Measurements from ENCODE around the gene LYZ. TPM values are rescaled to one million over a fixed set of nuclear protein-coding genes. Genes with fewer than 3 reads are reported as not detected.

Gene LYZ
- total RNA-seq, 1 donor from 2014 or later, result 8.8 TPM

DNA sequence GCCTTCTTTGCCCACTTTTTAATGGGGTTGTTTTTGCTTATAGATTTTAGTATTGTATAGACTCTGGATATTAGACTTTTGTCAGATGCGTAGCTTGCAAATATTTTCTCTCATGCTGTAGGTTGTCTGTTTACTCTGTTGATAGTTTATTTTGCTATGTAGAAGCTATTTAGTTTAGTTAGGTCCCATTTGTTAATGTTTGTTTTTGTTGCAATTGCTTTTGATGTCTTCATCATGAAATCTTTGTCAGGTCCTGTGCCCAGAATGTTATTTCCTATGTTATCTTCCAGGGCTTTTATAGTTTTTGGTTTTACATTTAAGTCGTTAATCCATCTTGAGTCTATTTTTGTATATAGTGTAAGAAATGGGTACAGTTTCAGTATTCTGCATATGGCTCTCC lies 30.0 kb upstream of the LYZ start:
- Mint-ChIP-seq H3K27ac (no peak overlapping the region), H3K27me3 (no peaks in the 10 kb centered on the region), H3K36me3 (ENCODE audit: insufficient read depth) (peaks cover 30% of the 10 kb centered on the region), H3K4me3 (ENCODE audit: low read depth) (no peak overlapping the region), H3K4me1 (ENCODE audit: low read depth) (peaks cover 3% of the 10 kb centered on the region), H3K9me3 (ENCODE audit: low read depth) (peaks cover 50% of the 10 kb centered on the region)
- no peak for DNase-seq (ENCODE audit: low spot score, unreplicated experiment)
- TF ChIP-seq, protein P1, sequence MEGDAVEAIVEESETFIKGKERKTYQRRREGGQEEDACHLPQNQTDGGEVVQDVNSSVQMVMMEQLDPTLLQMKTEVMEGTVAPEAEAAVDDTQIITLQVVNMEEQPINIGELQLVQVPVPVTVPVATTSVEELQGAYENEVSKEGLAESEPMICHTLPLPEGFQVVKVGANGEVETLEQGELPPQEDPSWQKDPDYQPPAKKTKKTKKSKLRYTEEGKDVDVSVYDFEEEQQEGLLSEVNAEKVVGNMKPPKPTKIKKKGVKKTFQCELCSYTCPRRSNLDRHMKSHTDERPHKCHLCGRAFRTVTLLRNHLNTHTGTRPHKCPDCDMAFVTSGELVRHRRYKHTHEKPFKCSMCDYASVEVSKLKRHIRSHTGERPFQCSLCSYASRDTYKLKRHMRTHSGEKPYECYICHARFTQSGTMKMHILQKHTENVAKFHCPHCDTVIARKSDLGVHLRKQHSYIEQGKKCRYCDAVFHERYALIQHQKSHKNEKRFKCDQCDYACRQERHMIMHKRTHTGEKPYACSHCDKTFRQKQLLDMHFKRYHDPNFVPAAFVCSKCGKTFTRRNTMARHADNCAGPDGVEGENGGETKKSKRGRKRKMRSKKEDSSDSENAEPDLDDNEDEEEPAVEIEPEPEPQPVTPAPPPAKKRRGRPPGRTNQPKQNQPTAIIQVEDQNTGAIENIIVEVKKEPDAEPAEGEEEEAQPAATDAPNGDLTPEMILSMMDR (IDR thresholded peaks at IDR 0.05; ENCODE audit: unreplicated experiment), result no peak

DNA sequence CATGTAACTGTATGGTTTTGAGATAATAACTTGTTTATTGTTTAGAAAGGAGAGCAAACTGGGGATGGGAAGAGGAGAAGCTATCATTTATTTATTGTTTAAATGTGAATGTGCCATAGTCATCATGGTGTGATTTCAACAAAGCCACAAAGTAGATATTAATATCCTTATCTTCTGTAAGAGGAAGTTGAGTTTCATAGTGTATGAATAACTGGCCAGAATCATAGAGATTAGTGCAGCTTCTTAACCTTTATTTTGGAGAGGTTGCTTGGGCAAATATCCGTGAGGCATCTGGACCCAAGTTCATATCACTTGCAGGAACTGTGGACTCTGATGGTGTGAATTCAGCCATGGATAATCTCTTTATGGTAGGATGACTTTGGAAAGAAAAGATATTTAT lies 26.8 kb upstream of the LYZ start:
- no peaks in the 10 kb centered on the region for H3K27me3 Mint-ChIP-seq
- no peak overlapping the region for H3K27ac Mint-ChIP-seq
- no peak overlapping the region for H3K4me3 Mint-ChIP-seq (ENCODE audit: low read depth)
- DNase-seq (ENCODE audit: low spot score, unreplicated experiment), result no peak
- TF ChIP-seq, protein P1 (IDR thresholded peaks at IDR 0.05; ENCODE audit: unreplicated experiment), result no peak
- peaks cover 41% of the 10 kb centered on the region for H3K9me3 Mint-ChIP-seq (ENCODE audit: low read depth)
- peaks cover 33% of the 10 kb centered on the region for H3K36me3 Mint-ChIP-seq (ENCODE audit: insufficient read depth)
- H3K4me1 Mint-ChIP-seq (ENCODE audit: low read depth), result peaks cover 13% of the 10 kb centered on the region

DNA sequence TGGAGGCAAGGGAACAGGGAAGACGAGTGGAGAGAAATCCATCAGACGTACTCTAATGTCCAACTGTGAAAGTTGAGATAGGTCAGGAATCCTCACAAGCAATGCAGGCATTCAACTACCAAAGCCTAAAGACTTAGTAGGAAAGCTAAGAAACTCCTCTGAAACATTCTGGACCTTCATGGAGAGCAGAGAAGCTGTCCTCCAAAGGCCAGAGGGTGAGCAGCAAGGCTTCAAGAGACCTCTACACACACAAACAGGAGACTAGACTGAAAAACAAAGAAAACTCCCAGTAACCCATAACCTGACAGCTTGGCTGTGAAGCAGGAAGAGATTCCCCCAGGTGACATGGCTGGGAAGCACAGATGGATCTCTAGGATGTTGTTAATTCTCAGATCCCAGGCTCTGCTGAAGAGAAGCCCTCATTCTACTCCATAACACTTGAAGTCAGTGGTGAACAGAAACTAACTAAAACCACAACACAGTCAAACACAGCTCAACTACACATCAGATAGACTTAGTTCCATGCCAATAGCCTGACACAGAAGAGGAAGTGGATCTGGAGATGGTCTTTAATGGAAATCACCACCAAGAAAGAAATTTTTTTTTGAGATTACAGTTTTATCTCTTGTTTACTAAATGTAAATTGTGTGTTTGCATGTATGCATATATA lies 23.2 kb upstream of the LYZ start:
- DNase-seq (ENCODE audit: low spot score, unreplicated experiment), result no peak
- H3K4me1 Mint-ChIP-seq (ENCODE audit: low read depth), result peaks cover 30% of the 10 kb centered on the region
- H3K27ac Mint-ChIP-seq, result peak overlapping the region; percentile 47
- H3K4me3 Mint-ChIP-seq (ENCODE audit: low read depth), result no peak overlapping the region
- peaks cover 19% of the 10 kb centered on the region for H3K9me3 Mint-ChIP-seq (ENCODE audit: low read depth)
- TF ChIP-seq, protein P1 (IDR thresholded peaks at IDR 0.05; ENCODE audit: unreplicated experiment), result no peak
- H3K36me3 Mint-ChIP-seq (ENCODE audit: insufficient read depth), result peaks cover 30% of the 10 kb centered on the region
- H3K27me3 Mint-ChIP-seq, result no peaks in the 10 kb centered on the region

DNA sequence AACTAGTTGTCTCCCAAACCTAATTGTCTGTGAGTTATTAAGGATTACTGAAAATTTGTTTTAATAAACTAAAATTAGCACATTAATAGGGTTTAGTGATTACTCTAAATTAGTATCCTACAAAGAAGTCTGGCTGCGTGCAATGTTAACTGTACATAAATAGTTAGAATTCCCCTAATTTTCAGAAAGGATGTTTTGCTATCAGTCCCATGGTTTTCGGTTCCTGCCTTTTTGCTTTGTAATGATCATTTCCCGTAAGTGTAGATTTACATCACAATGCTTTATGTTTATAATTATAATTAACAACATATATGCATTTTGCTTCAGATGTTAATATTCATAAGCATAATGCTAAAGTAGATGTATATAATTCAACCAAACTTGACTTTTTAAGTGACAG lies 19.8 kb upstream of the LYZ start:
- TF ChIP-seq, protein P1 (IDR thresholded peaks at IDR 0.05; ENCODE audit: unreplicated experiment), result no peak
- no peak for DNase-seq (ENCODE audit: low spot score, unreplicated experiment)
- Mint-ChIP-seq H3K36me3 (ENCODE audit: insufficient read depth) (peaks cover 21% of the 10 kb centered on the region), H3K27ac (peak overlapping the region; percentile 99), H3K9me3 (ENCODE audit: low read depth) (peaks cover 3% of the 10 kb centered on the region), H3K27me3 (no peaks in the 10 kb centered on the region), H3K4me3 (ENCODE audit: low read depth) (peak overlapping the region; percentile 83), H3K4me1 (ENCODE audit: low read depth) (peaks cover 51% of the 10 kb centered on the region)

DNA sequence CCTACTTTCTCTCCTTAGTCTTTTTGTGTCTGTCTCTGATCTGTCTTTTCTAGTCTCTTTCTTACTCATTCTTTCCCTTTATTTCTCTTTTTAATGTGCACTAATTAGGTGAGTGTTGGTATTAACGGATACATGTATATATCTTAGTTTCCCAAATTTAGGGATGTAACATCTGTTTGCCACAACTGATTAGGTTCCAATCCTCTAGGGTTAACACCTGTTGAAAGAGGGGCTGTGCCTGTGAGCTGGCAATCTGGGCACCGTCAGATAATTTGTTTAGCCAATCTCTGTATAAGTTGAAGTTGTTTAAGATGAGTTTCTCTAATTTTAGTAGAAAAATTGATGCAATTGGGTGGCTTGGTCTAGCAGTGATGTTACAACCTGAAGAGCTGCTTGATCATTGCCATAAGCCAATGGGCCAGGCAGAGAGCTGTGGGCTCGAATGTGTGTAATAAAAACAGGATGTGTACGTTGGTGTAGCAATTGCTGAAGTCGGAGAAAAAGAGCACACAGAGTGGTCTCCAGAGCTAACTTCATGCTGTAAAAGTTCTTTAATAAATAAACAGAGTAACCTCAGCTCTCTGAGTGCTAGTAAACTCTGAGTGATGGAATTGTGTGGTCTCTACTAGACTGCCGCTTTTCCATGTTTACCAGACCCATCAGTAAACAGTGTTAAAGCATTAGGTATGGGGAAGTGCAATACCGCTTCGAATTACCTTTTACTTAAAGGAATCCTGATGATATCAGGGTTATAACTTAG lies 18.3 kb upstream of the LYZ start:
- H3K36me3 Mint-ChIP-seq (ENCODE audit: insufficient read depth), result peaks cover 18% of the 10 kb centered on the region
- peak overlapping the region; percentile 99 for H3K27ac Mint-ChIP-seq
- H3K9me3 Mint-ChIP-seq (ENCODE audit: low read depth), result peaks cover 3% of the 10 kb centered on the region
- H3K4me1 Mint-ChIP-seq (ENCODE audit: low read depth), result peaks cover 52% of the 10 kb centered on the region
- no peaks in the 10 kb centered on the region for H3K27me3 Mint-ChIP-seq
- DNase-seq (ENCODE audit: low spot score, unreplicated experiment), result no peak
- peak overlapping the region; percentile 83 for H3K4me3 Mint-ChIP-seq (ENCODE audit: low read depth)
- TF ChIP-seq, protein P1 (IDR thresholded peaks at IDR 0.05; ENCODE audit: unreplicated experiment), result no peak
